Measurements from ENCODE around the gene CFAP46.
"Not testable (repeated sequence)": the region's sequence is repeated elsewhere in the genome, so short reads cannot be mapped to it uniquely, and the experiment has no call there.

The CFAP46 gene

GRCh38 chr10:132967540-132967939 lies 25.2 kb upstream of the CFAP46 start:
- DNase-seq (ENCODE audit: low read depth) = peak; percentile 43
- H3K4me3 ChIP-seq (ENCODE audit: low read depth, low read length) = no peak overlapping the region
- TF ChIP-seq, protein P1, sequence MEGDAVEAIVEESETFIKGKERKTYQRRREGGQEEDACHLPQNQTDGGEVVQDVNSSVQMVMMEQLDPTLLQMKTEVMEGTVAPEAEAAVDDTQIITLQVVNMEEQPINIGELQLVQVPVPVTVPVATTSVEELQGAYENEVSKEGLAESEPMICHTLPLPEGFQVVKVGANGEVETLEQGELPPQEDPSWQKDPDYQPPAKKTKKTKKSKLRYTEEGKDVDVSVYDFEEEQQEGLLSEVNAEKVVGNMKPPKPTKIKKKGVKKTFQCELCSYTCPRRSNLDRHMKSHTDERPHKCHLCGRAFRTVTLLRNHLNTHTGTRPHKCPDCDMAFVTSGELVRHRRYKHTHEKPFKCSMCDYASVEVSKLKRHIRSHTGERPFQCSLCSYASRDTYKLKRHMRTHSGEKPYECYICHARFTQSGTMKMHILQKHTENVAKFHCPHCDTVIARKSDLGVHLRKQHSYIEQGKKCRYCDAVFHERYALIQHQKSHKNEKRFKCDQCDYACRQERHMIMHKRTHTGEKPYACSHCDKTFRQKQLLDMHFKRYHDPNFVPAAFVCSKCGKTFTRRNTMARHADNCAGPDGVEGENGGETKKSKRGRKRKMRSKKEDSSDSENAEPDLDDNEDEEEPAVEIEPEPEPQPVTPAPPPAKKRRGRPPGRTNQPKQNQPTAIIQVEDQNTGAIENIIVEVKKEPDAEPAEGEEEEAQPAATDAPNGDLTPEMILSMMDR (IDR thresholded peaks at IDR 0.05; ENCODE audit: control insufficient read depth, extremely low read depth, insufficient read depth) = no peak

DNA sequence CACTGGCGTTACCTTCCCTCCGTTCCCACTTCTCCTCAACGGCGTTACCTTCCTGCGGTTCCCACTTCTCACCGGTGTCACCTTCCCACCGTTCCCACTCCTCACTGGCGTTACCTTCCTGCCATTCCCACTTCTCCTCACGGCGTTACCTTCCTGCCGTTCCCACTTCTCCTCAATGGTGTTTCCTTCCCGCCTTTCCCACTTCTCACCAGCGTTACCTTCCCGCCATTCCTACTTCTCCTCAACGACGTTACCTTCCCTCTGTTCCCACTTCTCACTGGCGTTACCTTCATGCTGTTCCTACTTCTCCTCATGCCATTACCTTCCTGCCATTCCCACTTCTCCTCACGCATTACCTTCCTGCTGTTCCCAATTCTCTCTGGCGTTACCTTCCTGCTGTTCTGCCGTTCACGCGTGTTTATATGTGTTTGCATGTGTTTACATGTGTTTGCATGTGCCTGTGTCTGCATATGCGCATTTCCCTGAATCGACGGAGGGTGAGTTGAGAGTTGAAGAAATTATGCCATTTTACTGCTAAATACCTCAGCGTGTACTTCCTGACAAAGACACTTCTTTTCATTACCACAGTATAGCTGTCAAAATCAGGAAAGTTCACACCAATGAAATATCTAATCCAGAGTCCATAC lies 23.2 kb upstream of the CFAP46 start:
- DNase-seq (ENCODE audit: low read depth) = peak; percentile 76
- TF ChIP-seq, protein P1 (IDR thresholded peaks at IDR 0.05; ENCODE audit: control insufficient read depth, extremely low read depth, insufficient read depth) = no peak
- H3K4me3 ChIP-seq (ENCODE audit: low read depth, low read length) = peak overlapping the region; percentile 87

DNA sequence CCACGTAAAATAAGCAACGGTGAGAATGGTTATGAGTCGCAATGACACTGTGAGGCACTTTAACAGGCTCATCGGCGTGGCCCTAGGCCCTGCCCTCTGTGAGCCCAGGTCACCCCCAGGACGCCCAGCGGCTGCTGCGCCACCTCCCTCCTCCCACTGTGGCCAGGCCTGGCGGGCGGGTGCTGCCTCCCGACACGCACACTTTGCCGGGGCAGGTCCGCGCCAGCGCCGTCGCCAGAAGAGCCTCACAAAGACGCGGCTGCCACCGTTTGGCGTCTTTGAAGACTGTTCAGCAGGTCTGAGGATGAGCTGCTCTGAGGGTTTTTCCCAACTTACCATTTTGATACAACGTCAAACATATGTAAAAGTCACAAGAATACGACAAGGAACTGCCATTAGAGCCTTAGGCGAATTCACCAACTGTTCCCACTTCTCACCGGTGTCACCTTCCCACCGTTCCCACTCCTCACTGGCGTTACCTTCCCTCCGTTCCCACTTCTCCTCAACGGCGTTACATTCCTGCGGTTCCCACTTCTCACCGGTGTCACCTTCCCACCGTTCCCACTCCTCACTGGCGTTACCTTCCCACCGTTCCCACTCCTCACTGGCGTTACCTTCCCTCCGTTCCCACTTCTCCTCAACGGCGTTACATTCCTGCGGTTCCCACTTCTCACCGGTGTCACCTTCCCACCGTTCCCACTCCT lies 22.5 kb upstream of the CFAP46 start:
- peak overlapping the region; percentile 87 for H3K4me3 ChIP-seq (ENCODE audit: low read depth, low read length)
- TF ChIP-seq, protein P1 (IDR thresholded peaks at IDR 0.05; ENCODE audit: control insufficient read depth, extremely low read depth, insufficient read depth) = 0 out of 2 replicates have a peak, but pooled peaks have one; percentile 2
- not testable (repeated sequence) for DNase-seq (ENCODE audit: low read depth)

DNA sequence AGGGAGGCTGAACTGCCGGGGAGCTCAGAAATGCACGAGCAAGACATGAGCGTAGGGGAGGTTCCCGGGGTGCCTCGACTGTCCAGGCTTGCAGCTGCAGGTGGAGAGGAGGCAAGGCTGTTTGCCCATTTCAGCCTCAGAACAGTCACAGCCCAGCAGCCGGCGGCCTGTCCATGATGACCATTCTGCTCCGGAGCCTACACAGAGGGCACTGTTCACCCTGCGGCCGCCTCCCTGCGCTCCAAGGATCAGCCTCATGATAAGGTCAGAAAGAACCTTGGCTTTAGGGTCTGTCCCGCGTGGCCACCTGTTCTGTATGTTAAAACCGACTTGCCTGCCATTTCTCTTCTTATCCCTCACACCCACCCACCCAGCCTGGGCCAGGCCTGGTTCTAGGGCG lies 21.9 kb upstream of the CFAP46 start:
- peak overlapping the region; percentile 87 for H3K4me3 ChIP-seq (ENCODE audit: low read depth, low read length)
- no peak for DNase-seq (ENCODE audit: low read depth)
- TF ChIP-seq, protein P1 (IDR thresholded peaks at IDR 0.05; ENCODE audit: control insufficient read depth, extremely low read depth, insufficient read depth) = no peak

GRCh38 chr10:132963430-132963960 lies 21.1 kb upstream of the CFAP46 start:
- H3K4me3 ChIP-seq (ENCODE audit: low read depth, low read length) = peak overlapping the region; percentile 87
- no peak for DNase-seq (ENCODE audit: low read depth)
- TF ChIP-seq, protein P1 (IDR thresholded peaks at IDR 0.05; ENCODE audit: control insufficient read depth, extremely low read depth, insufficient read depth) = no peak

DNA sequence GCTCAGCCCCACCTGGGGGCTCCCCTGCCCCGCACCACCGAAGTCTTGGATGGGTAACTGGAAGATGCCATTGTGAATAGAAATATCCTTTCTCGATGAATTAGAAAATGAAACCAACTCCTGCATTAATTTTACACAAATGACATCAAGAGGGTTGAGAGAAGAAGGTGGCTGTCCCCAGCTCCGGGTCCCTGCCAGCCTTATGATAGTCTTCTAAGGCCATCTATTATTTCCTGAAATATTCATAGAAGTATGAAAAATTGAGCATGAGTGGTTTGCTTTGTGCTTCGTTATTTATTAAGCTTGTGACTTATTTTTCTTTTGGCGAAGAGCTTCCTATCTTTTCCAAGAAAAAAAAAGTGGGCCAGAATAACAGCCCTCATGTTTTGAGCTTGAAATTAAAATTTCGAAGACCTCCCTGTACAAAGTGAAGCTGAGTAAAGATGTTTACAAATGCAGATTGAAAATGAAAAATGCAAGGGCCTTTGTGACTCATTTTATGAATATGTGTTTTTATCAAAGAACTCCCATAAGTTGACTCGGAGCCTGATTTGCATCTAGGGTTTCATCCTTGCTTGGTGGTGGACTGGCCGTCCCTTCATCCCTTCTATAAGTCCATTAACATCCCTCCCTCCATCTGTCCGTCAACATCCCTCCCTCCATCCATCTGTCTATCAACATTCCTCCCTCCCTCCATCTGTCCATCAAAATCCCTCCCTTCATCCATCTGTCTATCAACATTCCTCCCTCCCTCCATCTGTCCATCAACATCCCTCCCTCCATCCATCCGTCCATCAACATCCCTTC lies 20.5 kb upstream of the CFAP46 start:
- no peak overlapping the region for H3K4me3 ChIP-seq (ENCODE audit: low read depth, low read length)
- TF ChIP-seq, protein P1 (IDR thresholded peaks at IDR 0.05; ENCODE audit: control insufficient read depth, extremely low read depth, insufficient read depth) = no peak
- no peak for DNase-seq (ENCODE audit: low read depth)

Measured in LNCaP clone FGC (cell line).